GM18873 (cell line): ENCODE data around the gene KCNJ1.

Experiments
- ATAC-seq: cut with Tn5 transposase; IDR thresholded peaks from one replicate; pipeline ENCODE4 v1.9.1; 2021; ENCODE audit warnings: mild to moderate bottlenecking, moderate library complexity, moderate number of reproducible peaks; ENCODE audit not compliant: unreplicated experiment, low FRiP score

KCNJ1 gene

DNA sequence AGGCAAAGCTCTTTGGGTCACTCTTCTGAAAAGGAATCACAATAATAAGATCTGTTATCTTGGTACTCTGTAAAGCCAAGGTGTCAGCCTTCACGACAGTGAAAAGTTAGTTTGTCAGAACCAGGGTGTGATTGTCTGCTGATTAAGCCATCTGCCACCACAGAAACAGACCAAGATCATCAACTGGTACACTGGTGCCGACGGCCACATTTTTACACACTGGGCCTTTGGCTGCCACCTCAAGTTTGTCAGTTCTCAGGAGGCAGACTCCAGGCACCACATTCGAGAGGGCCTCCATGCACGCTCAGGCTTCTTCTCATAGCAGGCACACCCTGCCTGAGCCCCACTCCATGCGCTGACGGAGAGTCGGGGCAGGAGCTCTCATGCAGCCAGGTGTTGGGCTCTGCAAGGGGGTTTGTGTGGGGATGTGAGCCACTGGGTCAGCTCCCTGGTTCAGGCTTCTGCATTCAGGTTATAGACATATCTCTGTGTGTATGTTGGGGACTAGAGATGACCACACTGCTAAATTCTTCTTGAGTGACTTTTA, 66.2 kb downstream of the KCNJ1 start:
- ATAC-seq, result no peak

DNA sequence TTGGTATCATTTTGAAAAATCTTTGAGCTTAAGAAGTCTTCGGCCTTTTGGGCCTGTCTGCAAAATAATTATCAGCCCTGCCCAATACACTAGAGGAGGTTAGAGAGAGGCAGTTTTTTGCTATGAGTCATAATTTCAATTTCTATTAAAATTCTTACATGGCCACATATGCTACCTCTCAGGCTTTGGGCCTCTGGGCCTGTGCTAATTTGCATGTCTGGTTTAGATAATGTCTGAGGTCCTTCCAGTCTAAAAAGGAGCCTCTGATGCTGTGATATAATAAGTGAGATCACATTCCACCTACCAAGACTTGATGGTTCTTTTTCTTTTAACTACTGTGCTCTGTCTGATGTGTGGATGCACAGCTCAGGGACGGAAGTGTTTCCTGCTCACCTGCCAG, 70.8 kb downstream of the KCNJ1 start:
- peak; percentile 98 for ATAC-seq

DNA sequence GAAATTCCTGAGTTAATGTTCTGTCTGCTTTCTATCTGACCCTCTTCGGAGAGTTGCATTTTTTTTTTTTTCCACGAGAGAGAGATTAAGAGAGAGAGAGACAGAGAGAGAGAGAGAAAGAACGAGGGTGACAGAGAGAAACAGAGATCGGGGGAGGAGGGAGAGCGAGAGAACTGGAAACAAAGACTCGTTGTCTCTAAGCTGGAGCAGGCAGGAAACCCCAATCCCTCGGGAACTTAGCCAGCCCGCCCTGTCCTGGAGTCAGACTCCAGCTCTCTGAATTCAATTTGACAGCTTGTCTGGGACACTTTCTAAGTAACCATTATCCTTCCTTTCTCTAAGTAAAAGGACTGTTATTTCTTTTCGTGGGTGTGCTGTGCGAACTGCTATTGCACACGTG, 76.9 kb downstream of the KCNJ1 start:
- no peak for ATAC-seq

DNA sequence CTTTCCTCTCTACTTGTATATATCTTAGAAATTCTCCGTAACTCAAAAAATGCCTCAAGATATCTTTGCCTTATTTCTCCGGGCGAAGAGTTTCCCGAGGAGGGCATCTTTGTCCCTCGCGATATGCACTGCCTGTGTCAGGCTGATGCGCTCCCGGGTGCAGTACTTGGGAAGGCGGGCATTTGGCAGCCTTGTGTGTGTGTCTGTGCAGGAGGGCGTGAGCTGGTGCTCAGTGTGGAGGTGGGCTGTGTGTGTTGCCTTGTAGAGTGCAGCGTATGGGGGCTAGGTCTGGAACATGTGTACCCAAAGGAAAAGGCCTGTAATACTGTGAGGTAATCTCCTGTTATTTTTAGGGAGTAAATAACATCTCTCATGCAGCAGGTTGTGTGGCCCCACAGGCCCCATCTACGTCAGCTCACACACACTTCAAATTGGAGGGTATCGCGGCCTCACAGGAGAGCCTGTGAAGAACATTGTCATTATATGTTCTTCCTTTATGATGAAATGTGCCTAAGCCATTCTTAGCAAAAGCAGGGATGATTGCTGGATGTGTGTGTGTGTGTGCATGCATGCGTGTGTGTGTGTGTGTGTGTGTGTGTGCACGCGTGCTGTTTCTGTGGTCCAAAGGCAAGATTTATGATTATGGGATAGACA, 77.5 kb downstream of the KCNJ1 start:
- no peak for ATAC-seq
